Activated gamma-delta T cell (primary cell): ENCODE measurements around the gene SEC24D.
"Not testable (repeated sequence)": the region's sequence is repeated elsewhere in the genome, so short reads cannot be mapped to it uniquely, and the experiment has no call there.

ENCODE experiments used
- DNase-seq: peaks from one replicate; lab custom pipeline; 2025; lab: John Stamatoyannopoulos, UW
- total RNA-seq, 2 donors: gene quantifications; one replicate each; lab custom pipeline; 2026; lab: John Stamatoyannopoulos, UW

Gene SEC24D, protein sequence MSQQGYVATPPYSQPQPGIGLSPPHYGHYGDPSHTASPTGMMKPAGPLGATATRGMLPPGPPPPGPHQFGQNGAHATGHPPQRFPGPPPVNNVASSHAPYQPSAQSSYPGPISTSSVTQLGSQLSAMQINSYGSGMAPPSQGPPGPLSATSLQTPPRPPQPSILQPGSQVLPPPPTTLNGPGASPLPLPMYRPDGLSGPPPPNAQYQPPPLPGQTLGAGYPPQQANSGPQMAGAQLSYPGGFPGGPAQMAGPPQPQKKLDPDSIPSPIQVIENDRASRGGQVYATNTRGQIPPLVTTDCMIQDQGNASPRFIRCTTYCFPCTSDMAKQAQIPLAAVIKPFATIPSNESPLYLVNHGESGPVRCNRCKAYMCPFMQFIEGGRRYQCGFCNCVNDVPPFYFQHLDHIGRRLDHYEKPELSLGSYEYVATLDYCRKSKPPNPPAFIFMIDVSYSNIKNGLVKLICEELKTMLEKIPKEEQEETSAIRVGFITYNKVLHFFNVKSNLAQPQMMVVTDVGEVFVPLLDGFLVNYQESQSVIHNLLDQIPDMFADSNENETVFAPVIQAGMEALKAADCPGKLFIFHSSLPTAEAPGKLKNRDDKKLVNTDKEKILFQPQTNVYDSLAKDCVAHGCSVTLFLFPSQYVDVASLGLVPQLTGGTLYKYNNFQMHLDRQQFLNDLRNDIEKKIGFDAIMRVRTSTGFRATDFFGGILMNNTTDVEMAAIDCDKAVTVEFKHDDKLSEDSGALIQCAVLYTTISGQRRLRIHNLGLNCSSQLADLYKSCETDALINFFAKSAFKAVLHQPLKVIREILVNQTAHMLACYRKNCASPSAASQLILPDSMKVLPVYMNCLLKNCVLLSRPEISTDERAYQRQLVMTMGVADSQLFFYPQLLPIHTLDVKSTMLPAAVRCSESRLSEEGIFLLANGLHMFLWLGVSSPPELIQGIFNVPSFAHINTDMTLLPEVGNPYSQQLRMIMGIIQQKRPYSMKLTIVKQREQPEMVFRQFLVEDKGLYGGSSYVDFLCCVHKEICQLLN
- 32.8 to 38.0 reads per million in 2 donors for total RNA-seq

DNA sequence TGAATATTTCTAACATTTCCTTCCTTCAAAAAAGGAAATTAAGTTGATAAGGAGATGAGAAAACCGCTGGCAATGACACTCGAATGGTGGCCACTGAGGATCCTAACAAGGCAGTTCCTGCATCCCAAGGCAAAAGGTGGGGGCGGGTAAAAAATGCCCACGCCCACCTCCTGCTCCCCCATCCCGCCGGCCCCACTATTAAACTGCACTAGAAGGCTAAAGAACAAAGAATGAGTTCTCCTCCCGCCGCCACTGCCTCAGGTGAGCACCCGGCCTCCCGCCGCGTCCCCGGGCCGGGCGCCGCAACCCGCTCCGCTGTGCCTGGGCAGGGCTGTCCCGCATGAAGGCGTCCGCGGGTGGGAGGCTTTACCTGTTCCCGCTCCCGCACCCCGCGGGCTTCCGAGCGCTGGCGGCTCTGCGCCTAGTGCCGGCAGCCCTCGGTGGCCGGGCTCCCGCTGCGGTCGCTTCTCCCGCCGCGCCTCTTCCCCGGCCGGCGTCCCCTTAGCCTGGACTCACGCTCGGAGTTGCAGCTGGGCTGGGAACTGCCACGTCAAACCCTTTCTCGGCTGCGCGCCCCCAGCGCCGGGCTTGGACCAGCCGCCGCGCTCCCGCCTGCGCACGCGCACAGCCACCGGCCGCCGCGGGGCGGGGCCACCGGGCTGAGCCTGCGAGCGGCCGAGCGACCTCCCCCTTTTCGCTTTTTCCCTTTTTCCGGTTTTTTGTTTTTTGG, at the start of gene SEC24D:
Gene SEC24D, minus strand, starts transcription at position 556 of the 730 bp plus-strand sequence. CDS start 2,430 bp downstream, outside the sequence.
- DNase-seq: peak; percentile 74

- no peak for DNase-seq
Measured at GRCh38 chr4:118884716-118885115, 48.8 kb upstream of the SEC24D start.

DNA sequence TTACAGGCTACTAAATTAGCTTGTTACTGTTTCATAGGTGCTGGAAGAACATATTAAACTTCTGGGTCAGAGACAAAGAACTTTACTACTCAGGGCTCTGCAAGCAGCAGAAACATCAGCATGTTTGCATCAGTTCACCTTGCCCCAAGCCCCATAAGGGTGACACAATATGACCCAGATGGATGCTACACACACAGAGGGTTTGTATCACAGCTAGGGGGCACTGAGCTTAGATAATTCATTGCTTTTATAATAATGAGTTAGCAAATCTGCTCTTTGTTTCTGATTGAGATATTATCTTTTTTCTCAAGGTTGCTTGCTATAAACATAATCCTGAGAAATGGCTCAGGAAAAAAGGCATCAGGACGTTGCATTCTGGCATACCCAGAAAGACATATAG, 47.9 kb upstream of the SEC24D start:
- DNase-seq: no peak

- no peak for DNase-seq
Measured at GRCh38 chr4:118881512-118882146, 45.7 kb upstream of the SEC24D start.

DNA sequence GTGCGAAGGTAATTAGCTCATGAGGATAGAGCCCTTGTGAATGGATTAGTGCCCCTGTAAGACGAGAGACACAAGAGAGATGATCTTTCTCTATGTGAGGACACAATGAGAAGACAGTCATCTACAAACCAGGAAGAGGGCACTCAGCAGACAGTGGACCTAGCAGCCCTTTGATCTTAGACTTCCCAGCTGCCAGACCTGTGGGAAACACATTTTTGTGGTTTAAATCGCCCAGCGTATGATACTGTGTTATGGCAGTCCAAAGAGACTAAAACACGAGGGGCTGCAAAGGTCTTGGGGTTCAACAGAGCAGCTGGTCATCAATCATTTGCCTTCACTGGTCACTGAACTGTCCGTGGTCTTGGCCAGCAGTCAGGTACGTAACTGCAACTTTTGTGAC, 43.5 kb upstream of the SEC24D start:
- DNase-seq: no peak

GRCh38 chr4:118878507-118878906, 42.6 kb upstream of the SEC24D start:
- not testable (repeated sequence) for DNase-seq

DNA sequence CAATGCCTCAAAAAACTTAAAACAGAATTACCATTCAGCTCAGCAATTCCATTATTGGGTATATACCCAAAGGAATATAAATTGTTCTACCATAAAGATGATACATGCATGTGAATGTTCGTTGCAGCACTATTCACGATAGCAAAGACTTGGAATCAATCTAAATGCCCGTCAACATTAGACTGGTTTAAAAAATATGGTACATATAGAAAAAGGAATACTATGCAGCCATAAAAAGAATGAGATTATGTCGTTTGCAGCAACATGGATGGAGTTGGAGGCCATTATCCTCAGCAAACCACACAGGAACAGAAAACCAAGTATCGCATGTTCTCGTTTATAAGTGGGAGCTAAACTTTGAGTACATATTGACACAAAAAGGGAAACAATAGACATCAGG, 41.9 kb upstream of the SEC24D start:
- DNase-seq: no peak

DNA sequence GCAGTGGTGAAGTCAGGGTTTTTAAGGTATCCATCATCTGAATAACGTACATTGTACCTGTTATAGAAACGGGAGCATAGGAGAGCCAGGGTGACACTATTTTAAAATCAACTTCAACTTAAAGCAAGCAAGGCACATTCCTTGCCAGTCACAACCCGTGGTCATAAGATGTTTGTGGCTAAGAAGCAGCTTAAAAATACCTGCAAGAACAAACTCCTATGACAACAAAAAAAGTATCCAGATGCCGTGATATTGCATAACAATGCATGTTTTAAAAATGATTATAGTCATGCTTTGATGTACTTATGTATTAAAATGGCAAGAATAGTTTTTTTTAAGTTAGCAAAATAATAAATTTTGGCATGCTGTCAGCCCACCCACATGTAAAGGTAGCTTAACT, 36.3 kb upstream of the SEC24D start:
- no peak for DNase-seq

DNA sequence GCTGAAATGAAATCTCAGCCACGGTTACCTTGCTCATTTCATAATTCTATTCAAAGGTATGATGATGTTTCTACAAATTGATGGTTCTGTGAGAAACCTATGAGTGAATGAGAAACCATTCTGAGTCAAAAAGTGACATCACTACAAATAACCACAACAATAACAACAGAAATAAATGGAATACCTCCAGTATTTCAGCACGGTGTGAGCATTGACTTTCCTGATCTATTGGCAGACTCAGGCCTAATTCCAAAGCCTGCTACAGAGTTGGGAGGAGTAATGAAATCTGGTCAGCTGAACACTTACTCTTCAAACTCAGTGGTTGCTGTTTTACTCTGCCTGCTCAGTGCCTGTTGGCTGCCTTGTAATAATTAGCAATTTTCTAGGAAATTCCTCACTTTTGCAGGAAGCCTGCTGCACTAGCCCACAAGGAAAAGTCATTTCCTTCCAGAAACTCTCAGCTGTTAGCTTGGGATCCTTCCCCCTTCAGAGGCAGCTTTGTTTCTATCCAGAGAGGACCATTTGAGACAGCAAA, 33.9 kb upstream of the SEC24D start:
- DNase-seq: no peak

- DNase-seq: no peak
Measured at GRCh38 chr4:118867311-118868067, 31.6 kb upstream of the SEC24D start.

DNA sequence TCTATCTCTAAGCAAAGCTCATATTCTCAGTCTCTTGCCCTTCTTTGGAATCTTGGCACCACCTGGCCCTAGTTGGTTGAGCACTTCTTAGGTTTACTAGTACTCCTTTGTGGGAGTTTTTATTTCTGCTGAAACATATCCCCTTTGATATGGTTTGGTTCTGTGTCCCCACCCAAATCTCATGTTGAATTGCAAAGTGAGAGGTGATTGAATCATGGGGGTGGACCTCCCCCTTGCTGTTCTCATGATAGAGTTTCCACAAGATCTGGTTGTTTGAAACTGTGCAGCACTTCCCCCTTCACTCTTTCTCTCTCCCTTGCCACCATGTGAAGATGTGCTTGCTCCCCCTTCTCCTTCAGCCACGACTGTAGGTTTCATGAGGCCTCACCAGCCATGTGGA, 30.5 kb upstream of the SEC24D start:
- no peak for DNase-seq

DNA sequence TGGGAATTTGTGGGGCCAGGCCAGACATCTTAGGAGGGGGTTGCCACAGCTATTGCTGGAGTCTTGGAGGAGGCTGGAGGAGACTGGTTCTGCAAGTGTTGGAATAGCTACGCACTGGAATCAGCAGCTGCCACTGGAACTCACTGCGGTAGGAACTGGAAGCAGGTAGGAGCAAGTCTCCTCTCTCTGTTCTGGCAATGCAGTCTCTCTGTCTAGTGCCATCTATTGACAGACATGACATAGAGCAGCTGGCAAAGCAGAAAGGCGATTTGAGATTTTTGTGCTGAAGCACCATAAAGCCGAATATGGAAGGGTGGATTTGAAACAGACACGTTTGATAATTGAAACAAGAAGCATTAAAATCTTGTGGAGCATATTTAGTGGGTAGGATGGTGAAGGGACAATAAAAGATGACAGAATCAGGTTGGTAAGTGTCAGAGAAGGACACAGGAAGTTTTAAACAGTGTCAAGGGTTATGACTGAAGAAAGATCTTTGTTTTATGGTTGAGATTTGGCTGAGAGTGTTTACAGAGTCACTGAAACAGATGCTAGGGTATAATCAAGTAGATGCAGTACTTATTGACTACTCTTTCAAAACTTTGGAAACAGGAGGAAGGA, 29.3 kb upstream of the SEC24D start:
- DNase-seq: no peak

- DNase-seq: no peak
Measured at GRCh38 chr4:118858779-118859178, 22.9 kb upstream of the SEC24D start.

- DNase-seq: no peak
Measured at GRCh38 chr4:118857760-118858159, 21.8 kb upstream of the SEC24D start.

DNA sequence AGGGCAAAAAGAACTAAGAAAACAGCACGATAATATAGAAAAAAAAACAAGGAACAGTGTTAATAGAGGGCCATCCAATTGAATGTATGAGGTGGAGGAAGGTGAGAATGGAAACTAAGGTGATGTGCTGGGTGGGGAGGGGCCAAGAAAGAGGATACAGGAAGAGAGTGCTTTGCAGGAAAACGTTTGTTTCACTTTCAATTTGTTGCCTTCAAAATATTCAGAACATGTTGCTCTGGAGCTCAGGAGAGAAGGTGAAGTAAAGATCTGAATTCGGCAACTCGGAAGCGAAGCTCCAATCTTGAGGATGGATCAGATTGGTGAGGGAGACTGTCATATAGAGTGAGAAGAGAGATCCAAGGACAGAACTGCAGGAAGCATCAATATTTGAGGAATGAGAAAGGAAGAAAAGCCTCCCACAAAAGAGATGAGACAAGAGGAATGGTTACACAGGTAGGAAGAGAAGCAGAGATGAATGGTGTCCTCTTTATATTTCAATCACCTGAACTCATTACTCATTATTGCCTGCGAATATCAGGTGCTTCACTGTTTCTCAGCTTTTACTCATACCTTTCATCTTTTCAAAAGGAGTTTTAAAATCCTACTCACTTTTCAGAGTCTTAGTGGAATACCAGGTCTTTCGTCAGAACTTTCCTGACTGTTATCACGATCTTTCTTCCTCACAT, 14.7 kb upstream of the SEC24D start:
- no peak for DNase-seq

DNA sequence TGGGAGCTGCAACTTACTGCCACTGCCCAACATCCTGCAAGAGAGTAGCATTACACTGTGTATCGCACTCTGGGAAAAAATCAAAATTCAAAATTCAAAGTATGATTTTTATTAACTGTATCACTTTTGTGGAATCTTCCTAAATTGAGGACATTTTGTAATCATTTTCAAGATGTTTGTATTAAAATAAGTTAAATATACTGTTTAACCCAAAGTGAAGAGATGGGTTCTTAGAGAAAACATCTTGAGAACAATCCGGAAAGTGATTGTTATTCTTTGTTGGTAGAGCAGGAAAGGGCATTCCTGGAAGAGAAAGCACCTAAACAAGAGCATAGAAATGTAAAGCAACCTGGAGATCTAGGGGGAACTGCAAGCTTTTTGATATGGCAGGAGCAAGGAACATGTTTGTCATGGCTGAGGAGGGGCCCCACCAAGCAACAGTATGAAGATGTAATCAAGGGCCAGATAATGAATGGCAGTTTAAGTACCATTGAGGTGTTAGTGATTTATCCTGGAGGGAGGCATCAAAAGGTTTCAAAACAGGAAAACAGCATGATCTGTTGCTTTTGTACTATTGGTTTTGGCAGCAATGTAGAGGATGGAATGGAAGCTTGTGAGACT, 14.1 kb upstream of the SEC24D start:
- DNase-seq: no peak

- DNase-seq: no peak
Measured at GRCh38 chr4:118848901-118849300, 13.0 kb upstream of the SEC24D start.

DNA sequence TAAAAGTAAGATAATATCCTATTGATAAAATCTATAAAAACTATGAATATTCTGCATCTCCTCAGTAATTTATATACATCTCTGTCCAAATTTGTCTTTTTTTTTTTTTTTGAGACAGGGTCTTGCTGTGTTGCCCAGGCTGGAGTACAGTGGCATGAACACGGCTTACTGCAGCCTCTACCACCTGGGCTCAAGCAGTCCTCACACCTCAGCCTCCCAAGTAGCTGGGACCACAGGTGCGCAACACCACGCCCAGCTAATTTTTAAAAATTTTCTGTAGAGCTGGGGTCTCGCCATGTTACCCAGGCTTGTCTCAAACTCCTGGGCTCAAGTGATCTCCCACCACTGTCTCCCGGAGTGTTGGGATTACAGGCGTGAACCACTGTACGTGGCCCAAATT, 12.3 kb upstream of the SEC24D start:
- no peak for DNase-seq

DNA sequence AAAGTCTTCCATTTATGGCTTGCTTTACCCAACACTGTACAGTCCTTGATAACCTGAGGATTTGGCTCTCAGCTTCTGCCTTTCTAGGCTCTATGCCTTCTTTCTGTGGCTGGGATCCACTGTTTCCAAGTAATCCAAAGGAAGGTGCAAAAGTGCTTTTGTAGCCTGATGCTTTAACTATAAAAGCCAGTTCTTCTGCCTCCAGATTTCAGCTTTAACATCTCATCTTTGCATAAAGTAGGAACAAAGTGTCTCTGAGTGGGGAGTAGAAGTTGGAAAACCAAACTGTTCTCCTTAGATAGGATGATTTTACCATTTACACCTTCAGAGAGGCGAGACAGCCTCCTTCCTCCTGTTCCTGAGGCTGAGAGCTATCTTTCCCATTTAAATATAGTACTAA, 11.1 kb upstream of the SEC24D start:
- DNase-seq: no peak
